Measurements from ENCODE around the gene PDE2A. TPM values are rescaled to one million over a fixed set of nuclear protein-coding genes. Genes with fewer than 3 reads are reported as not detected.

Gene PDE2A
- total RNA-seq, 1 donor from 2014 or later: 4.0 TPM

DNA sequence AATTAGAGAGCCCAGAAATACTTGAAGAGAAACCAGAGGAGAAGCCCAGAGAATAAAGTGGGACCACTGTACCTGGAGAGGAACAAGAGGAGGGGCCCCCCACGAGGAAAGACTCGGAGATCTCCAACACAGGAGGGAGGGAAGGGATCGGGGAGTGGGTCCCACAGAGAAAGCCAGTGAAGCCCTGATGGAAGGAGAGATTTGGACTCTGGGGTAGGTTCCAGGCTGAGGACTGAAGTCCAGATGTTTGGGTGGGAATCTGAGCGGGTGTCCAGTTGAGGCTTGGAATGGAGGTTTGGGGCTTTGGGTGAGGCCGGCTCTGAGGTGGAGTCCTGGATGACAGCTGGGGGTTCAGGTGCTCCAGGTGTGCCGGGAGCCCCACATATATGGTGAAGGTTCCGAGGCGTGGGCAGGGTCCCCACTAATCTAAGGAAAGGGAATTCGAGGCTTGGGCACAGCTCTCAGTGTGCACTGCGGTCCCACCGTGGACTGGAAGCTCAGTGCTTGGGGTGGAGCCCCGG lies 32.6 kb downstream of the PDE2A start:
- Mint-ChIP-seq H3K27ac (no peak overlapping the region), H3K27me3 (peaks cover 32% of the 10 kb centered on the region), H3K4me1 (ENCODE audit: low read depth) (no peaks in the 10 kb centered on the region), H3K4me3 (ENCODE audit: low read depth) (no peak overlapping the region), H3K36me3 (ENCODE audit: insufficient read depth) (no peaks in the 10 kb centered on the region), H3K9me3 (ENCODE audit: low read depth) (no peaks in the 10 kb centered on the region)
- TF ChIP-seq, protein P1, sequence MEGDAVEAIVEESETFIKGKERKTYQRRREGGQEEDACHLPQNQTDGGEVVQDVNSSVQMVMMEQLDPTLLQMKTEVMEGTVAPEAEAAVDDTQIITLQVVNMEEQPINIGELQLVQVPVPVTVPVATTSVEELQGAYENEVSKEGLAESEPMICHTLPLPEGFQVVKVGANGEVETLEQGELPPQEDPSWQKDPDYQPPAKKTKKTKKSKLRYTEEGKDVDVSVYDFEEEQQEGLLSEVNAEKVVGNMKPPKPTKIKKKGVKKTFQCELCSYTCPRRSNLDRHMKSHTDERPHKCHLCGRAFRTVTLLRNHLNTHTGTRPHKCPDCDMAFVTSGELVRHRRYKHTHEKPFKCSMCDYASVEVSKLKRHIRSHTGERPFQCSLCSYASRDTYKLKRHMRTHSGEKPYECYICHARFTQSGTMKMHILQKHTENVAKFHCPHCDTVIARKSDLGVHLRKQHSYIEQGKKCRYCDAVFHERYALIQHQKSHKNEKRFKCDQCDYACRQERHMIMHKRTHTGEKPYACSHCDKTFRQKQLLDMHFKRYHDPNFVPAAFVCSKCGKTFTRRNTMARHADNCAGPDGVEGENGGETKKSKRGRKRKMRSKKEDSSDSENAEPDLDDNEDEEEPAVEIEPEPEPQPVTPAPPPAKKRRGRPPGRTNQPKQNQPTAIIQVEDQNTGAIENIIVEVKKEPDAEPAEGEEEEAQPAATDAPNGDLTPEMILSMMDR (IDR thresholded peaks at IDR 0.05; ENCODE audit: unreplicated experiment): no peak
- DNase-seq (ENCODE audit: low spot score, unreplicated experiment): no peak

DNA sequence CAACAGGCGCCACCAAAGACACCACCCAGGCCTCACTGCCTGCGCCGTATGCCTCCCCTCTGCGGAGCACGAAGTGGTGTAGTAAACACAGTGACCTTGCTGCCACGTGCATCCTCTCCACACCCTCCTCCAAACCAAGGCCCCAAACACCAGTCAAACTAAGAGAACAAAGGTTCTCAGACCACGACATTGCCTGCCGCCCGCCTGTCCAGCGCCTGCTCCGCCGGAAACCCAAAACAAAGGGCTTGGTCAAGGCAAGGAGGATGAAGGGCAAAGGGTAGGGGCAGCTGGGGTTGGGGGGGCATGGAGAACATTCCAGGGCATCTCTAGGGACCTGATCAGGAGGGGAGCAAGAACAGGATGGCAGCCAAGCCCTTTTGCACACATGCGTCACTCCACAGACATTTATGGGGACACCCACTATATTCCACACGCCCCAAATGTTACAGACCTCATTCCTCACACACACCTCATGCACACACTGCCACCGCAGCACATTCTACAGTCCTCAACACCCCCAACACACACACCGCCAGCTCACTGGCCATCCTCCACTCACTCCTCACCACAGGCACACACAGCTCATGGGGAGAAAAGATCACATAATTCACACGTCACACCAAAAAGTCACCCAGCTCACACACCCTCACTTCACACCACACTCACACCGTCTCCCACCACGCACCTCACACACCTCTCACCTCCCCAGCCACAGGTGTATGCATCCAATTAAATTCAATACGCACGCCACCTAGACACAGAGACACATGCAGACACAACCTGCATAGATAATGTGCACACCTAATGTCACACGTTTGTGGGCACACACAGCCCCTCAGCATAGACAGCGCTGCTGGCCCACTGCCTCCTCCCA lies 34.5 kb downstream of the PDE2A start:
- Mint-ChIP-seq H3K4me1 (ENCODE audit: low read depth) (no peaks in the 10 kb centered on the region), H3K36me3 (ENCODE audit: insufficient read depth) (no peaks in the 10 kb centered on the region), H3K27ac (no peak overlapping the region), H3K9me3 (ENCODE audit: low read depth) (no peaks in the 10 kb centered on the region), H3K4me3 (ENCODE audit: low read depth) (no peak overlapping the region), H3K27me3 (peaks cover 40% of the 10 kb centered on the region)
- TF ChIP-seq, protein P1 (IDR thresholded peaks at IDR 0.05; ENCODE audit: unreplicated experiment): no peak
- no peak for DNase-seq (ENCODE audit: low spot score, unreplicated experiment)

DNA sequence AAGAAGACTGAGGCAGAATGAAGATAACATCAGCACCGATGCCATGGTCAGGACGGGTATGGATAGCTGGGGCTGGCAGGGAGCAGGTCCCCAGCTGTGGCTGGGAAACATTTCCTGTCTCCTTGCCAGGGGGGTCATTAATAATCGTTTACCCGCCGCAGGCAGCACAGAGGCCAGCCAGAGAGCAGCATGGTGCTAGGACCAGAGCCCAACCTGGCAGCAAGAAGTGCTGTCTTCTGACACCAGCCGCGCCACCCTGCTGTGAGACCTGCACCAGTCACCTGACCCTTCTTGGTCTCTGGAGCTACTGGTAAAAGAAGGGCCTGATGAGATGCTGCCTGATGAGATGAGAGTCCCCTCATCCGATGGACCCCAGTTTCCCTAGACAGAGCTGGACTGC lies 36.3 kb downstream of the PDE2A start:
- Mint-ChIP-seq H3K27ac (no peak overlapping the region), H3K27me3 (peaks cover 37% of the 10 kb centered on the region), H3K4me1 (ENCODE audit: low read depth) (no peaks in the 10 kb centered on the region), H3K36me3 (ENCODE audit: insufficient read depth) (no peaks in the 10 kb centered on the region), H3K4me3 (ENCODE audit: low read depth) (no peak overlapping the region), H3K9me3 (ENCODE audit: low read depth) (no peaks in the 10 kb centered on the region)
- no peak for DNase-seq (ENCODE audit: low spot score, unreplicated experiment)
- TF ChIP-seq, protein P1 (IDR thresholded peaks at IDR 0.05; ENCODE audit: unreplicated experiment): no peak

DNA sequence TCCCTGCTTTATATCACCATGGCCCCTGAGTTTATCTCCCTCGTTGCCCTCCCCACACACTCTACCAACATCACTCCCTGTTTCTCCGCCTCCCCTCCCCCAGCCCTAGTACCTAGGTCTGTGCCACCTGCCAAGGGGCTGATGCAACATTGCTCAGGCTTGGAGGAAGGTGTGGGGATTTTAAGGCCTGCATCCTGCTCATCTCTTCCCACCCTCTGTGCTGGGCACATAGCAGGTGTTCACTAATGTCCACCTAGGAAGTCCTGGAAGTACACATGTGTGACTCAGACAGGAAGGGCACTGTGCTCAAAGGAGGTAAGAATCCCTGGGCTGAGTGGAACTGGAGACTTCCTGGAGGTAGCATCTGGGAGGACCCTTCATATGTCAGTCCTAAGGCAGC lies 37.0 kb downstream of the PDE2A start:
- no peaks in the 10 kb centered on the region for H3K9me3 Mint-ChIP-seq (ENCODE audit: low read depth)
- DNase-seq (ENCODE audit: low spot score, unreplicated experiment): no peak
- no peaks in the 10 kb centered on the region for H3K36me3 Mint-ChIP-seq (ENCODE audit: insufficient read depth)
- no peak overlapping the region for H3K27ac Mint-ChIP-seq
- H3K4me1 Mint-ChIP-seq (ENCODE audit: low read depth): no peaks in the 10 kb centered on the region
- TF ChIP-seq, protein P1 (IDR thresholded peaks at IDR 0.05; ENCODE audit: unreplicated experiment): no peak
- H3K4me3 Mint-ChIP-seq (ENCODE audit: low read depth): no peak overlapping the region
- H3K27me3 Mint-ChIP-seq: peaks cover 37% of the 10 kb centered on the region

DNA sequence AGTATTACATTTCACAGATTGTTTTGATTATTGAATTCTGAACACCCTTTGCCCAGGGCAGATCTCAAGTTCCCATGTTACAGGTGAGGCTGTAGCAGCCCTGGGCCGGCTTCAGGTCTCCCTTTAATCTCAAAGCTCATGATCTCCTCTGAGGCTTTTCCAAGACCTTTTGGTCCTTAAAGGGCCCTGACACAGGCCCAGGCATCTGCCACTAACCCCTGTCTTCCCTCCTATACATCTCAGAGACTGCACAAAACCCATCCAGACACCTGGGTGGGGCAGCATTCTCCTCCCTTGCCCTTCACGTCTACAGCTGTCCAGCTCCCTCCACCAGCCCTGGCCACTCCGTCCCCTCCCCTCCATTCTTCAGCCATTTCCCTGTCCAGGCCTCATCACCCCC lies 37.8 kb downstream of the PDE2A start:
- DNase-seq (ENCODE audit: low spot score, unreplicated experiment): no peak
- TF ChIP-seq, protein P1 (IDR thresholded peaks at IDR 0.05; ENCODE audit: unreplicated experiment): no peak
- Mint-ChIP-seq H3K27me3 (peaks cover 38% of the 10 kb centered on the region), H3K4me1 (ENCODE audit: low read depth) (no peaks in the 10 kb centered on the region), H3K36me3 (ENCODE audit: insufficient read depth) (no peaks in the 10 kb centered on the region), H3K9me3 (ENCODE audit: low read depth) (no peaks in the 10 kb centered on the region), H3K27ac (no peak overlapping the region), H3K4me3 (ENCODE audit: low read depth) (no peak overlapping the region)

All from progenitor cell of endocrine pancreas (in vitro differentiated cells).